HG02588 (cell line): ENCODE results near the gene COA3.
"Not testable (repeated sequence)": the region's sequence is repeated elsewhere in the genome, so short reads cannot be mapped to it uniquely, and the experiment has no call there.

Experiments
- ATAC-seq: cut with Tn5 transposase; IDR thresholded peaks from one replicate; pipeline ENCODE4 v1.9.1; 2021; ENCODE audit warnings: mild to moderate bottlenecking, moderate library complexity; ENCODE audit not compliant: unreplicated experiment

COA3 gene

DNA sequence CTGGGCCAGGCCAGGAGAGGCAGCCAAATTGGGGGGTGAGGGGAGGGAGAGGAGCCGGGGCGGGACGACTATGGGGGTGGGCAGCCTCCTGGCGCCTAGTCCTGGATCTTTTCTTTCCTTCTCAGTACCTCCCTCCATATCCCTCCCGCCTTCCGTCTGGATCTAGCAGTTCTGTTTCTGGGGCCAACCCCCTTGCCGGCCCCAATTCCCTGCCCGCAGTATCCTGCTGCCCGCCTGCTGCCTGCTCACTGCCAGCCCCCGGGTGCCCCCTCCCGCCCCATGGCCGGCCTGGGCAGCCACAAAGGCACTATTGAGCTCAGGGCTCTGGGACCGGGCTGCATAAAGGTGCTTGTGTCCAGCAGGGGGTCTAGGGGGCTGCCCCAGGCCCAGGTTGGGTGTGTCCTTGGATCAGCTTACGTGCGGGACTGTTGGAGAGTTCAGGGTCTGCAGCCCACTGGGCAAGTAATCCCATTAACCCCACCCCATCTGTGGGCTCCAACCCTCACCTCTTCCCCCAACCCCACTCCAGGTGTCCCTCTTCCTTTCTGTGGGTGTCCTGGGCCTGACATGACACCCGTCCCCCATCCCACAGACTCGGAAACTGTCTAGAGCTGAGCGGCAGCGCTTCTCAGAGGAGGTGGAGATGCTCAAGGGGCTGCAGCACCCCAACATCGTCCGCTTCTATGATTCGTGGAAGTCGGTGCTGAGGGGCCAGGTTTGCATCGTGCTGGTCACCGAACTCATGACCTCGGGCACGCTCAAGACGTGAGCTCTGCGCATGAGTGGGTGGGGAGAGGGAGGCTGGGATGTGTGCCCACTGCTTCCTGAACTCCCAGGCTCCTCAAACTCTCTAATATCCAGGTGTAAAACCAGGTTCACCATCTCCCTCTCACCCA, 16.1 kb downstream of the COA3 start:
- no peak for ATAC-seq

GRCh38 chr17:42781639-42782165, 16.8 kb downstream of the COA3 start:
- ATAC-seq: no peak

DNA sequence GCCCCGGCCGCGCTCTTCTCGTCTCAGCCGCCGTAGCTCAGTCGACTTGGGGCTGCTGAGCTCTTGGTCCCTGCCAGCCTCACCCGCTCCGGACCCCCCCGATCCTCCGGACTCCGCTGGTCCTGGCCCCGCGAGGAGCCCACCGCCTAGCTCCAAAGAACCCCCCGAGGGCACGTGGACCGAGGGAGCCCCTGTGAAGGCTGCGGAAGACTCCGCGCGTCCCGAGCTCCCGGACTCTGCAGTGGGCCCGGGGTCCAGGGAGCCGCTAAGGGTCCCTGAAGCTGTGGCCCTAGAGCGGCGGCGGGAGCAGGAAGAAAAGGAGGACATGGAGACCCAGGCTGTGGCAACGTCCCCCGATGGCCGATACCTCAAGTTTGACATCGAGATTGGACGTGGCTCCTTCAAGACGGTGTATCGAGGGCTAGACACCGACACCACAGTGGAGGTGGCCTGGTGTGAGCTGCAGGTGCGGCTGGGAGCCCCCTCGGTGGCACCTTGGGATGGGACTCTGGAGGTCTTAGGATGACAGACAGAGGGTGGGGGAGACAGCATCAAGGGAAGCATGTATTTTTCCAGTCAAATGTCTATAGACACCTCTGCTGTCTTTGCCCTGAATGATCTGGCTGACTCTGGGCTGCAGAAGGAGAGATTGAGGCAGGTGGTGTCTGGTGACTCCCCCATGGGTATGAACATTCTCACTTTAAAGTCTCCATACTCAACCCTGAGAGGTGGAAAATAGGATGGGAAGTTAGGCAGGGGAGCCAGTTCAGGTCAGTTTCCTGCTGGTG, 17.5 kb downstream of the COA3 start:
- no peak for ATAC-seq

DNA sequence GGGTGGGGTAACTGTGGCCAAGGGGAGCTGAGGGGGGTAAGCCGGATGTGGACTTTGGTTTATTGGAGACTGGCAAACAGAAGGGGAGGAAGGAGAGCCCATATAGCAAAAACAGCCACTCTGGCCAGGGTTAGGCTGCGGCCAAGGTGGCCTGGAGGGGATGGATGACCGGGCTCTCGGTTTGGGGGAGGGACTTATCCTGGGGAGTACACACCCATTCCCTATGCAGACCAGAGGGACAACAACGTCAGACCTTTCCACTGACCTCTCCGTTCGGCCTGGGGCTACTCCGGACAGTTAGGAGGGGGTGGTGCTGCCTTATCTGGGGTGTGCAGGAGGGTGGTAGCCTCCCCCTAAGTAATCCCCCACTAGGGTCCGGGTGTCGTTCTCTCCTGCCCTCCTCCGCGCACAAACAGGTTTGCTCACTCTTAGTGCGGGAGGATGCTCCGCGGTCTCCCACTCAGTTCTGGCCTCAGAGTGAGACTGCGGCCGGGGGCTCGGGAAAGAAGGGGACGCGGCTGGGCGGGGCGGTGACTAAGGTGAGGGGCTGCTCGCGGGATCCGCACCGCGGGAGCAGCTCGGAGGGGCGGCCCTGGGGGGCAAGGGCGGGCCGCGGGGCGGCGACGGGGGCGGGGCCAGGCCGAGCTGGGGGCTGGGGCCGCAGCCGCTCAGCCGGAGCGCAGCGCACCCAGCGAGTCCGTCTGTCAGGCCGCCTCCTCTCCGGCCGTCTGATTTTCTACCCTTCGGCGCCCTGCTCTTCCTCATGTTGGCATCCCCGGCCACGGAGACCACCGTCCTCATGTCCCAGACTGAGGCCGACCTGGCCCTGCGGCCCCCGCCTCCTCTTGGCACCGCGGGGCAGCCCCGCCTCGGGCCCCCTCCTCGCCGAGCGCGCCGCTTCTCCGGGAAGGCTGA, 18.3 kb downstream of the COA3 start, which contains the start of gene WNK4:
TSS of gene WNK4 (plus strand) at position 675 of the 915 bp plus-strand sequence. CDS start at position 764, 89 bp downstream.
- no peak for ATAC-seq

- no peak for ATAC-seq
Measured at GRCh38 chr17:42779304-42779935, 19.1 kb downstream of the COA3 start.

GRCh38 chr17:42778570-42778969, 19.9 kb downstream of the COA3 start:
- ATAC-seq: no peak

GRCh38 chr17:42775534-42776098, 22.9 kb downstream of the COA3 start:
- ATAC-seq: no peak

- ATAC-seq: no peak
Measured at GRCh38 chr17:42774066-42774745, 24.3 kb downstream of the COA3 start.

DNA sequence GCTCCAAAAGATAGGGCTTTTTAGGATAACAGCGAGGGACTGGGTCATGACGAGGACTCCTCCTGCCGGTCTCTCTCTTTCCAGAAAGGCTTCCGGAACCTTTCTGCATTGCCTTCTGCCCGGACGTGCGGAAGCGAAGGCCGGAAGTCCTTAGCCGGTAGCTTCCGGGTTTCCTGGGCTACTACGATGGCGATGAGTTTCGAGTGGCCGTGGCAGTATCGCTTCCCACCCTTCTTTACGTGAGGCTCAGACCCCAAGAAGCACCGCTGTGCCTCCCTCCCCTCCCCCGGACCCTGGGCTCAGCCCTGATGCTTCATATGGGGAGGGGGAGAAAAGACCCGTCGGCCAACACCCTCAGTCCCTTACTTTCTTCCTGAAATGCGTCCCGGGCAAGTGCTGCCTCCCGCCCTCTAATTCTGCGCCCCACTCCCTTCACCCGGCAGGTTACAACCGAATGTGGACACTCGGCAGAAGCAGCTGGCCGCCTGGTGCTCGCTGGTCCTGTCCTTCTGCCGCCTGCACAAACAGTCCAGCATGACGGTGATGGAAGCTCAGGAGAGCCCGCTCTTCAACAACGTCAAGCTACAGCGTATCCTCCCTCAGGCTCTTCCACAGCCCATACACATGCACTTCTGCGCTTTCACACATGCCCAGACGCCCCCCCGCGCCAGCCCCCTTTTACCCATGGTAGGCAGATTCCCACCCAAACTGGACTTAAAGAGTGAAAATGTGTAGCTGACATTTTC, 25.0 kb downstream of the COA3 start, which contains the start of gene VPS25:
TSS of gene VPS25 (plus strand) at position 160 of the 746 bp plus-strand sequence. CDS start at position 187, 27 bp downstream.
- no peak for ATAC-seq

GRCh38 chr17:42772945-42773289, 25.6 kb downstream of the COA3 start:
- no peak for ATAC-seq

- ATAC-seq: not testable (repeated sequence)
Measured at GRCh38 chr17:42769964-42770363, 28.5 kb downstream of the COA3 start.

GRCh38 chr17:42768006-42768405, 30.5 kb downstream of the COA3 start:
- ATAC-seq: not testable (repeated sequence)

DNA sequence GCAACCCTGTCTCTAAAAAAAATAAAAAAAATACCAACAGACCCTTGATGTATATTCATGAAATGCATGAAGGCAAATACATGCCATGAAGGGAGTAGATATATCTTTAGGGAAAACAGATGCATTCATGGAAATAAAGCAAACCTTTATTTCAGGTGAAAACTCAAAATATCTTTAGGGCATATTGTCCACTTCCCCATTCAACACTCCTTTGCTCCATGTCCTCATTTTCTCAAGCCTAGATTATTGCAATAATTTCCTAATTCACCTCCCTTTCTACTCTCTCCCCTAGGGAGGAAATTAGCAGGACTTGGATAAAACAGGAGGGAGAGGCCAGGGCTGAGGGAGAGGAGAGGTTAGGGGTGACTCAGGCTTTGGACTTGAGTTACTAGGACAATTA, 31.0 kb downstream of the COA3 start:
- ATAC-seq: no peak

- ATAC-seq: no peak
Measured at GRCh38 chr17:42766124-42766523, 32.4 kb downstream of the COA3 start.

- no peak for ATAC-seq
Measured at GRCh38 chr17:42761638-42762037, 36.9 kb downstream of the COA3 start.

DNA sequence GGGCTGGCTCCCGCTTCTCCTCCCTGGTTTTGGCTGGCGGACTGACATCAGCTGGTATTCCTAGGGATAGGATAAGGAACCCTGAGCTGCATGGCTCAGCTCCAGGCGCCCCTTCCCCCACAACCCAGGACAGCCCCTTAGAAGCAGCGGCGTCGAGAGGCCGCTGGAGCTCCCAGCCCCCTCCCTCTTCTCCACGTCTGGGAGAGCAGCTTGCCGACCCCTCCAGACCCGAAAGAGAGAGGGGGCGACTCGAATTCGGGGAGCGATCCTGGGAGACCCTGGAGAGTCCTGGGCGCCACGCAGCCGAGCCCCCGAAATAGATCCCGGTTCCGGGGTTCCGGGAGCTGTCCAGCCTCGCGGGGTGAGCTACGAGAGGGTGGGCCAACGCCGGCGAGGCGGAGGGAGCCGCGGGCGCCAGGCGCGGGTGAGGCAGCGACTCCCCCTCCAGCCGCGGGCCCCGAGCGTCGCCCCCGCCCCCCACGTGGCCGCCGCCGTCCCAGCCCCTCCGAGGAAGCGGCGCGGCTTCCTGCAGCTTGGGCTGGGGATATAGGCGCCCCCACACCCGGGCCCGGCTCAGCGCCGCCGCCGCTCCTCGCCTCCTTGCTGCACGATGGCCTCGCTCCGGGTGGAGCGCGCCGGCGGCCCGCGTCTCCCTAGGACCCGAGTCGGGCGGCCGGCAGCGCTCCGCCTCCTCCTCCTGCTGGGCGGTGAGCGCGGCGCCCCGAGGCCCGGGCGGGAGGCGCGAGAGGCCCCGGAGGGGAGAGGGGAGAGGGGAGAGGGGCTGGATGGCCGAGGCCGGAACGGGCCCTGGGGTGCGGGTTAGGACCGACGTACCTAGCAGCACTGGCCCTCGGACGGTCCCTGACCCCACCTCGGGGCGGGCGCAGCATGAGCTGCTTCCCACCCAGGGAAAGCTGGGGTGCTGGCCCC, 37.6 kb downstream of the COA3 start, which contains the start of gene RAMP2:
TSS of gene RAMP2 (plus strand) at position 576 of the 930 bp plus-strand sequence. CDS start at position 611, 35 bp downstream.
- no peak for ATAC-seq

- ATAC-seq: no peak
Measured at GRCh38 chr17:42759982-42760651, 38.4 kb downstream of the COA3 start.
